Measurements from ENCODE around the gene TGFBR3L. TPM values are rescaled to one million over a fixed set of nuclear protein-coding genes. Genes with fewer than 3 reads are reported as not detected.
A peak's percentile ranks its signal among the peaks of the same experiment; 100 is the strongest.
"Not testable (repeated sequence)": the region's sequence is repeated elsewhere in the genome, so short reads cannot be mapped to it uniquely, and the experiment has no call there.

The TGFBR3L gene
- total RNA-seq, 1 donor from 2014 or later: 1.2 TPM

- H3K27me3 Mint-ChIP-seq (ENCODE audit: low read depth): peaks cover 5% of the 10 kb centered on the region
Measured at GRCh38 chr19:7888826-7889217, 25.8 kb upstream of the TGFBR3L start.

DNA sequence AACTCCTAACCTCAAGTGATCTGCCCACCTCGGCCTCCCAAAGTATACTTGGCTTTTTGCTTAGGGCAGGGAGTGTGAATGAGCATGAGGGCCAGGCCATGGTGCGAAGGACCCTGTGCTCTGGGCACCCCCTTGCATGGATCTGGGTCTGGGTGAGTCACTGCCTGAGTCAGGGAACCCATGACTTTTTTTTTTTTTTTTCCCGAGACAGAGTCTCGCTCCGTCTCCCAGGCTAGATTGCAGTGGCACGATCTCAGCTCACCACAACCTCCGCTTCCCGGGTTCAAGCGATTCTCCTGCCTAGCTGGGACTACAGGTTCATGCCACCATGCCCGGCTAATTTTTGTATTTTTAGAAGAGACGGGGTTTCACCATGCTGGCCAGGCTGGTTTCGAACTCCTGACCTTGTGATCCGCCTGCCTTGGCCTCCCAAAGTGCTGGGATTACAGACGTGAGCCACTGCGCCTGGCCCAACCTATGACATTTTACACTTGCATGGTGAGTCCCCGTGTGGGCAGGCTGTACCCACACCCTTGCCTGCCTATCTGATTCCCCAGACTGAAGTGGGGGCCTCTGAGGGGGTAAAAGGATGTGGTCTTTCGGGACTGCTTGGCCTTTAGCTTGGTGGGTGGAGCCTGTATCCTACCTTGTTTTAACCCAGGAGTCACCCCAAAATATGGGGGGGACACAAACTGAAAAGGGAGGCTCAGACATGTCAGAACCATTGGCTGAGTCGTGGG lies 21.1 kb upstream of the TGFBR3L start:
- not testable (repeated sequence) for H3K4me1 Mint-ChIP-seq; H3K27me3 Mint-ChIP-seq (ENCODE audit: low read depth); H3K27ac Mint-ChIP-seq; DNase-seq (ENCODE audit: low spot score in 2 of 2, unreplicated experiment in 2 of 2); H3K36me3 Mint-ChIP-seq; H3K4me3 Mint-ChIP-seq; H3K9me3 Mint-ChIP-seq

More at GRCh38 chr19:7888826-7889217, 25.8 kb upstream of the TGFBR3L start:
- TF ChIP-seq, protein P1, sequence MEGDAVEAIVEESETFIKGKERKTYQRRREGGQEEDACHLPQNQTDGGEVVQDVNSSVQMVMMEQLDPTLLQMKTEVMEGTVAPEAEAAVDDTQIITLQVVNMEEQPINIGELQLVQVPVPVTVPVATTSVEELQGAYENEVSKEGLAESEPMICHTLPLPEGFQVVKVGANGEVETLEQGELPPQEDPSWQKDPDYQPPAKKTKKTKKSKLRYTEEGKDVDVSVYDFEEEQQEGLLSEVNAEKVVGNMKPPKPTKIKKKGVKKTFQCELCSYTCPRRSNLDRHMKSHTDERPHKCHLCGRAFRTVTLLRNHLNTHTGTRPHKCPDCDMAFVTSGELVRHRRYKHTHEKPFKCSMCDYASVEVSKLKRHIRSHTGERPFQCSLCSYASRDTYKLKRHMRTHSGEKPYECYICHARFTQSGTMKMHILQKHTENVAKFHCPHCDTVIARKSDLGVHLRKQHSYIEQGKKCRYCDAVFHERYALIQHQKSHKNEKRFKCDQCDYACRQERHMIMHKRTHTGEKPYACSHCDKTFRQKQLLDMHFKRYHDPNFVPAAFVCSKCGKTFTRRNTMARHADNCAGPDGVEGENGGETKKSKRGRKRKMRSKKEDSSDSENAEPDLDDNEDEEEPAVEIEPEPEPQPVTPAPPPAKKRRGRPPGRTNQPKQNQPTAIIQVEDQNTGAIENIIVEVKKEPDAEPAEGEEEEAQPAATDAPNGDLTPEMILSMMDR (IDR thresholded peaks at IDR 0.05; ENCODE audit: unreplicated experiment): no peak
- Mint-ChIP-seq H3K27ac (no peak overlapping the region), H3K36me3 (no peaks in the 10 kb centered on the region), H3K4me3 (peak overlapping the region; percentile 54), H3K9me3 (no peaks in the 10 kb centered on the region), H3K4me1 (peaks cover 3% of the 10 kb centered on the region)
- DNase-seq (ENCODE audit: low spot score in 2 of 2, unreplicated experiment in 2 of 2): no peak

DNA sequence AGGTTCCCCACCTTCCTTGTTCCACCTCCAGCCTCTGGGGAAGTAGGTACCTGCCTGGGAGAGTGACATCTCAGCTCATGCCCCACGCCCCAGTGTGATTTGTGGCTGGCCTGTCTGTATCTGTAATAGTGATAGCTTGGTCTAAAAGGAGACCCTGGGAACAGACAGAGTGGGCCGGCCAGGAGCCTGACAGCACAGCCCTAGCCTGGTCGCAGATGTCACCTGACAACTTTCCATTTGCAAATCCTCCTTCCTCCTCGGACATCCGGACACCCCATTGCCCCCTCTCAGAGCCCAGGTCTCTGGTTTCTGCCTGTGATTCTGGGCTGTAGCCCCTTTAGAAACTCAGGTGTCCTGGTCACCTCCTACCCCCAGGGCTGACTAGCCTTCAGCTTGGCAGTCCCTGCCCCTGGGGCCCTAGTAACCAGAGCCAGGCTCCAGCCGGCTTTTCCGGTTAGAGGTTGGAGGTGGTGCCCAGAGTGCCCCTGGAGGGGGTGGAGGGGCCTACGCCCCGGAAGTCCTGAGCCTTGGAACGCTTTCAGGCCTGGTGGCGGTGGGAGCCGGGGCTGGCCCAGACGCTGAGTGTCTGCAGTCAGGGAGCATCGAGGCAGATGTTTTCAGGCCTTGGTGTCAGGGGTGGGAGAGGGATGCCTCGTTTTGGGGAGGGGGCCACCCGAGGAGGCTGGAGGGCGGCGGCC lies 19.9 kb upstream of the TGFBR3L start:
- Mint-ChIP-seq H3K4me3 (no peak overlapping the region), H3K4me1 (peaks cover 3% of the 10 kb centered on the region), H3K27ac (no peak overlapping the region), H3K36me3 (peaks cover 3% of the 10 kb centered on the region), H3K9me3 (no peaks in the 10 kb centered on the region), H3K27me3 (ENCODE audit: low read depth) (no peaks in the 10 kb centered on the region)
- TF ChIP-seq, protein P1 (IDR thresholded peaks at IDR 0.05; ENCODE audit: unreplicated experiment): no peak
- DNase-seq (ENCODE audit: low spot score in 2 of 2, unreplicated experiment in 2 of 2): no peak

- no peak overlapping the region for H3K27ac Mint-ChIP-seq
- no peaks in the 10 kb centered on the region for H3K27me3 Mint-ChIP-seq (ENCODE audit: low read depth)
- TF ChIP-seq, protein P1 (IDR thresholded peaks at IDR 0.05; ENCODE audit: unreplicated experiment): no peak
- H3K36me3 Mint-ChIP-seq: peaks cover 3% of the 10 kb centered on the region
- no peaks in the 10 kb centered on the region for H3K9me3 Mint-ChIP-seq
- no peak for DNase-seq (ENCODE audit: low spot score in 2 of 2, unreplicated experiment in 2 of 2)
- H3K4me3 Mint-ChIP-seq: no peak overlapping the region
- H3K4me1 Mint-ChIP-seq: peaks cover 3% of the 10 kb centered on the region
Measured at GRCh38 chr19:7895565-7895964, 19.1 kb upstream of the TGFBR3L start.

DNA sequence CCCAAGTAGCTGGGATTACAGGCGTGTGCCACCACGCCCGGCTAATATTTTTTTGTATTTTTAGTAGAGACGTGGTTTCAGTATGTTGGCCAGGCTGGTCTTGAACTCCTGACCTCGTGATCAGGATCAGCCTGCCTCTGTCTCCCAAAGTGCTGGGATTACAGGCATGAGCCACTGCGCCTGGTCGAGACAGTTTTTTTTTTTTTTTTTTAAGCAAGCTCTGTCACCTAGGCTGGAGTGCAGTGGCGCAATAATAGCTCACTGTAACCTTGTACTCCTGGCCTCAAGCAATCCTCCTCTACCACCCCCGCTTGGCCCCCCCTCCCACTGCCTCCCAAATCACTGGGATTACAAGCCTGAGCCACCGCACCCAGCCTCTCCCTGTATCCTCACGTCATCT lies 17.3 kb upstream of the TGFBR3L start:
- H3K9me3 Mint-ChIP-seq: no peaks in the 10 kb centered on the region
- no peaks in the 10 kb centered on the region for H3K27me3 Mint-ChIP-seq (ENCODE audit: low read depth)
- H3K4me1 Mint-ChIP-seq: peaks cover 5% of the 10 kb centered on the region
- no peak overlapping the region for H3K27ac Mint-ChIP-seq
- no peak for DNase-seq (ENCODE audit: low spot score in 2 of 2, unreplicated experiment in 2 of 2)
- H3K4me3 Mint-ChIP-seq: no peak overlapping the region
- TF ChIP-seq, protein P1 (IDR thresholded peaks at IDR 0.05; ENCODE audit: unreplicated experiment): no peak
- peaks cover 3% of the 10 kb centered on the region for H3K36me3 Mint-ChIP-seq

DNA sequence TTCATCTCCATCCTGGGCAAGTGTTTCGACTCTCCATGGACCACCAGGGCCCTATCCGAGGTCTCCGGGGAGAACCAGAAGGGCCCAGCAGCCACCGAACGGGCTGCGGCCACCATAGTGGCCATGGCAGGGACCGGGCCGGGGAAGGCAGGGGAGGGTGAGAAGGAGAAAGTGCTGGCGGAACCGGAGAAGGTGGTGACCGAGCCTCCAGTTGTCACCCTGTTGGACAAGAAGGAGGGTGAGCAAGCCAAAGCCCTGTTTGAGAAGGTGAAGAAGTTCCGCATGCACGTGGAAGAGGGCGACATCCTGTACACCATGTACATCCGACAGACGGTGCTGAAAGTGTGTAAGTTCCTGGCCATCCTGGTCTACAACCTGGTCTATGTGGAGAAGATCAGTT lies 15.7 kb upstream of the TGFBR3L start:
- Mint-ChIP-seq H3K27ac (no peak overlapping the region), H3K27me3 (ENCODE audit: low read depth) (peaks cover 2% of the 10 kb centered on the region), H3K4me3 (no peak overlapping the region), H3K36me3 (peaks cover 3% of the 10 kb centered on the region), H3K9me3 (no peaks in the 10 kb centered on the region), H3K4me1 (peaks cover 10% of the 10 kb centered on the region)
- TF ChIP-seq, protein P1 (IDR thresholded peaks at IDR 0.05; ENCODE audit: unreplicated experiment): no peak
- DNase-seq (ENCODE audit: low spot score in 2 of 2, unreplicated experiment in 2 of 2): no peak

Data from mesothelial cell of epicardium (in vitro differentiated cells).